H1 (cell line): ENCODE data around the gene GBE1. TPM values are rescaled to one million over a fixed set of nuclear protein-coding genes. Genes with fewer than 3 reads are reported as not detected.

ENCODE experiments used
- ASH2L ChIP-seq: fragments of 200-600, 300-600 bp; sonication (generic); IDR thresholded peaks from one replicate; pipeline ENCODE4 v1.7.1; 2017; ENCODE audit warnings: low read length
- CHD7 ChIP-seq: fragments of 300-600 bp; sonication (generic); IDR thresholded peaks from 2 replicates; pipeline ENCODE4 v1.7.1; 2012; ENCODE audit warnings: low read length, moderate library complexity, mild to moderate bottlenecking, inconsistent platforms; ENCODE audit not compliant: insufficient replicate concordance
- KDM5A ChIP-seq: fragments of 200-600 bp; IDR thresholded peaks from 2 replicates; pipeline ENCODE4 v1.7.1; 2012; ENCODE audit warnings: mild to moderate bottlenecking, low read length, inconsistent platforms, mixed read lengths
- SIX5 ChIP-seq: IDR thresholded peaks from 2 replicates; pipeline ENCODE4 v1.6.1; 2011; ENCODE audit warnings: mild to moderate bottlenecking, low read depth, low read length
- YY1 ChIP-seq: IDR thresholded peaks from 2 replicates; pipeline ENCODE4 v1.6.1; 2011; ENCODE audit warnings: low read depth, mild to moderate bottlenecking, low read length
- polyA plus RNA-seq, 7 experiments: library from polyadenylated mRNA; depleted of rRNA in 3 of 7; stranded (reverse) in 5 of 7; unstranded in 2 of 7; fragments of >200 nt in 5 of 7; fragments of 200-250 nt in 2 of 7; gene quantifications; 1 replicate in 5 of 7; 2 replicates in 1 of 7; 4 replicates in 1 of 7; pipeline versions ENCODE4 v1.2.1 to v1.2.3, GENCODE V29; 2011 to 2013; ENCODE audit warnings: missing spikeins in 2 of 7, mixed read lengths in 2 of 7
- total RNA-seq: library from RNA; stranded (reverse); fragmentation: NEBNext Ultra II Directional; extraction: Animal tissue kit (Norgen Biotek cat#: 25700); gene quantifications from 2 replicates; pipeline ENCODE4 v1.2.1, GENCODE V29; 2021

The GBE1 gene
- total and polyA plus RNA-seq, 2 of the 8 experiments (the other 6 are each of a cell fraction or from before 2014, with no cell fraction given): 3.3 to 7.3 TPM

- TF ChIP-seq CHD7 (no peak), YY1 (no peak), ASH2L (no peak), KDM5A (no peak), SIX5 (no peak)
- TF ChIP-seq, all 59 proteins: peak for 0
These were observed 229.6 kb downstream of the GBE1 start (continued) for GRCh38 chr3:81531846-81532245.
